ENCODE measurements around the gene ROCK1.
"Not testable (repeated sequence)": the region's sequence is repeated elsewhere in the genome, so short reads cannot be mapped to it uniquely, and the experiment has no call there.

Gene ROCK1

DNA sequence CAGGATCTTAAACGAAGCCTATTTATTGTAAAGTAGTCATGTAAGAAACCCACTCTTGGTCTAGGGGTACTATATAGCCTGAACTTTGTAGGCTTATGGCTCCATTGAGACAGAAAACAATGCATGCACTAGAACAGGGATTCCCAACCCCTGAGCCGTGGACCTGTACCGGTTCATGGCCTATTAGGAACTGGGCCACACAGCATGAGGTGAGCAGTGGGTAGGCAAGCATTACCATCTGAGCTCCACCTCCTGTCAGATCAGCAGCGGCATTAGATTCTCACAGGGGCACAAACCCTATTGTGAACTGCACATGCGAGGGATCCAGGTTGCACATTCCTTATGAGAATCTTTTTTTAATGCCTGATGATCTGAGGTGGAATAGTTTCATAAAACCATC lies 59.2 kb downstream of the ROCK1 start:
- DNase-seq (ENCODE audit: low spot score) = no peak

DNA sequence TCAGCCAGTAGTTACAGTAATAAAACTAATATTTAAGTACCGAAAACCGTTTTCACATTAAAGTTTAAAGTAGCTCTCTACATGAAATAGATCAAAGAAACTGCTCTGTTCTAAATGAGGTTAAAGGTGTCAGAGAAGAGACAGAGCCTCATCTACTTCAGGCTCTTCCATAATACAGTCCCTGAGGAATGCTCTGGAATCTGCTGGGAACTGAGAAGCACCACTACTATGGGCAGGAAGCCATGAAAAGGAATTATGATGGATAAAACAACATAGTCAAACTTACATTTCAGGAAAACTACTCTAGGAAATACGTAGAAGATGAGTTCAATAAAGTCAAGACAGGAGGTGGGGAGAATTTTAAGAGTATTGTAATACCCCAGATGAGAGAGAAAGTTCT lies 60.0 kb downstream of the ROCK1 start:
- no peak for DNase-seq (ENCODE audit: low spot score)

DNA sequence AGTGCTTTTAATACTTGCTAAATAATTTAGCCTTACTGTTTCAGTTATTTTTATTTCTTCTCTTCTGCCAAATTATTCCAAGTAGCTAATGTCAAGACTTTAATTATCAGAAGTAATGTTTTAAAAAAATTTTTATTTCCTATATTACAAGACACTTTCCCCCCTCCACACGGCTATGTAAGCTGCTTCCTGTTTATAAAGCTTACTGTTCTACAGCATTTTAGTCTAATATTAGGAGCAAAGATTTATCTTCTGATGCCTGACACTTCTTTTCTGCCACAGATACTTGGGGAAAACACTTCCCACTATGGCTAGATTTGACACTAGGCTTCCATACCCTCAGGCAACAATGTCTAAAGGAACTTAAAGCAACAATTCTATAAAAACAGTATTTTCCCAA lies 62.3 kb downstream of the ROCK1 start:
- no peak for DNase-seq (ENCODE audit: low spot score)

DNA sequence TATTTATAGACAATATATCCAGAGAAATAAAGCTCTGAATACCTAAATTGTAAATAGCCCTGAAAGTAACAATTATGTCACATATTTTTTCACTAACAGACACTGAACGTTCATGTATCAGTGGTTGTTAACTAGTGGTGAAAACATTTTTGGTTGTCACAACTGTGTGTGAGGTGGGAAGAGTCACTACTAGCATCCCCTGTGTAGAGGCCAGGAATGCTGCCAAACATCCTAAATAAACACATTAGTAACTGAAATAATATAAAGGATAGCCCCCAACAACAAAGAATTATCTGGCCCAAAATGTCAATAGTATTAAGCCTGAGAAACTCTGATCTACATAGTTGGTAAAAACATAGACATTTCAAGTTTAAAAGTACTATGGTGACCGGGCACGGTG lies 64.5 kb downstream of the ROCK1 start:
- DNase-seq (ENCODE audit: low spot score) = no peak

DNA sequence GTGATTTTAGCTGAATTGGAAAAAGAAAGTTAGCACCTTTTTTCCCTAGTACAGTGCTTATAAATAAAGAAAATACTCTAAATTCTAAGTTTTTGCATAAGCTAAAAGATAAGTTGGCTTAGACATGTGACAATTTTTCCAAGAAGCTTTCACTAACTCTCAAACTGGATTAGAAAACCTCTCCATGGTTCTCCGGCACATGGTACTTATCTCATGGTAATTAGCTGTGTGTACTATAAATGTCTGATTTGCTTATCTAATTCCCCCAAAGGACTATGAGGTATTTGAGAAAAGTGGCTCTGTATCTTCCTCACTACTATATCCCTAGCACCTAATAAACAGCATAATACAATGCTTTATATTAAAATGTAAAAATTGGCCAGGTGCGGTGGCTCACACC lies 71.1 kb downstream of the ROCK1 start:
- no peak for DNase-seq (ENCODE audit: low spot score)

DNA sequence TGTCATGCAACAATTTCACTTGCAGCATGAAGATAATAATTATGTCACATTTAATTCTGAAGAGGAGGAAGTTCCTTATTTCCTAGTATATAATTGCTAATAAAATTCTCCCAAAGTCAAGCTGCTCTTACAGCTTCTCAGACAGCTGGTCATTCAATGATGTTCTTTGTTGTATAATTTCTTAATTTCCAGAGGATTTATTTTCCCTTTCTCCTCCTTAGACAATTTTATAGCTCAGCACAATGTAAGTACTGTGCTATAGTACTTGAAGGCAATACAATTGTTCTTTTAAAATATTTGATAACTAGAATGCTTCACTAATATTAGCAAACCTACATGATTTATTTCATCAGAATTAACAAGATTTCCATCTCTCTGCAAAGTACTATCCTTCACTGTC lies 73.4 kb downstream of the ROCK1 start:
- no peak for DNase-seq (ENCODE audit: low spot score)

DNA sequence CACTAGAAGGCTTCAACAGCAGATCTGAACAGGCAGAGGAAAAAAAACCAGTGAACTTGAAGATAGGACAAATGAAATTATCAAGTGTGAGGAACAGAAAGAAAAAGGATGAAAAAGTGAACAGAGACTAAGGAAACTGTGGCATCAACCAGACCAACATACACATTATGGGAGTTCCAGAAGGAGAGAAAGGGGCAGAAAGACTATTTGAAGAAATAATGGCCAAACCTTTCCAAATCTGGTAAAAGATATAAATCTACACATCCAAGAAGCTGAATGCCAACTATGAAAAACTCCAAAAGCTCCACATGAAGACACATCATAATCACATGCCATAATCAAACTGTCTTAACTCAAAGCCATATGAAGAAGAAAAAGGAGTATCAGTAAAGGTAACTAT lies 79.8 kb downstream of the ROCK1 start:
- DNase-seq (ENCODE audit: low spot score) = no peak

DNA sequence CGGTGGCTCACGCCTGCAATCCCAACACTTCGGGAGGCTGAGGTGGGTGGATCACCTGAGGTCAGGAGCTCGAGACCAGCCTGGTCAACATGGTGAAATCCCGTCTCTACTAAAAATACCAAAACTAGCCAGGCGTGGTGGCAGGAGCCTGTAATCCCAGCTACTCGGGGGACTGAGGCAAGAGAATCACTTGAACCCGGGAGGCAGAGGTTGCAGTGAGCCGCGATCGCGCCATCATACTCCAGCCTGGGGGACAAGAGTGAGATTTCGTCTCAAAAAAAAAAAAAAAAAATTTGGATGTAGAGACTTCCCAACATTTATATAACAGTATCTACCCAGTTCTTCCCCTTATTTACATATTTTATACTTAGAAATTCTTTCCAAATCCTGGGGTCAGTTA lies 93.4 kb downstream of the ROCK1 start:
- not testable (repeated sequence) for DNase-seq (ENCODE audit: low spot score)

DNA sequence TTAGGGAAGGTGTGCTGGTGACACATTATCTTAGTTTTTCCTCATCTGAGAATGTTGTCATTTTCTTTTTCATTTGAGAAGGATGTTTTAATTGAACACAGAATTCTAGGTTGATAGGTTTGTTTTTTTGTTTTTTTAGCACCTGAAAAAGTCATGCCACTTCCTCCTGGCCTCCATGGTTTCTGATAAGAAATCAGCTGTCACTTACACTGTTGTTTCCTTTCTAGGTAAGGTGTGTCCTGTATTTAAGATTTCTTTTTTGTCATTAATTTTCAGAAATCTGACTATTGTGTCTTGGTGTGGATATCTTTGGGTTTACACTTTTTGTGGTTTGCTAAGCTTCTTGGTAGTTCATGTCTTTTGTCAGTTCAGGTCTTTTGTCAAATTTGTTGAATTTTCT lies 99.3 kb downstream of the ROCK1 start:
- DNase-seq (ENCODE audit: low spot score) = no peak

DNA sequence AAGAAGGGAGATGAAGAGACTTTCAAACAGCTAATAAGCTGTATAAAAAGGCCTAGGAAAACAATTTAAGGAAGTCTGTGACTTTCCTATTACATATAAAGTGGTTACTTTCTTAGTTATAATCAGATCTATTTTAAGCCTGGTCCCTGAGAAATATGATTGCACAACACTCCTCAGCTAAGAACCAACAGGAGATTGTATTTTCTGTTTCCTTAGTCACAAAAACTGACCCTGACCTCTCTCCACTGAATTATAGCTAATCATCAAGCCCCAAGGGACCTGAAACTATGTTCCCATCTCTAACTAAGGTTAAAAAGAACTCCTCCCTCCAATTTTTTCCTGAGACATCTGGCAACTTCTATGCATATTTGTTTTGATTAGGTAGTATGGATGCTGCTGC lies 106.9 kb downstream of the ROCK1 start:
- DNase-seq (ENCODE audit: low spot score) = no peak

DNA sequence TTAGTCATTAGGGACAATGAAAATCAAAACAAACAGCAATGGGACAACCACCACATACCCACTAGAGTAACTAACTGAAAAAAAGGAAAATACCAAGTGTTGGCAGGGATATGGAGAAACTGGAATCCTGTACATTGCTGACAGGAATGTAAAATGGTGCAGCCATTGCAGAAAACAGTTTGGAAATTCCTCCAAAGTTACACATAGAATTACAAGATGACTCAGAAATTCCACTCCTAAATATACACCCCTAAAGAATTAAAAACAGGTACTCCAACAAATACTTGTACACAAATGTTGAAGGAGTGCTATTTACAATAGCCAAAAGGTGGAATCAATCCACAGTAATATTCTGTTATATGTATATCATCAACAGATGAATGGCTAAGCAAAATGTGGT lies 110.9 kb downstream of the ROCK1 start:
- no peak for DNase-seq (ENCODE audit: low spot score)

DNA sequence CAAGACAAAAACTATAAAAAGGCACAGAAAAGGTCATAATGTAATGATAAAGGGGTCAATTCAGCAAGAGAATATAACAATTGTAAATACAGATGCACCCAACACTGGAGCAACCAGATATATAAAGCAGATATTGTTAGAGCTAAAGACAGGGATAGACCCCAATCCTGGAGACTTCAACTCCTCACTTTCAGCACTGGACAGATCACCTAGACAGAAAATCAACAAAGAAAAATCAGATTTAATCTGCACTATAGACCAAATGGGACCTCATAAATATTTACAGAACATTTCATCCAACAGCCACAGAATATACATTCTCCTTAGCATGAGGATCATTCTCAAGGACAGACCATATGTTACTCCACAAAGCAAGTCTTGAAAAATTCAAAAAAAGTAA lies 114.2 kb downstream of the ROCK1 start:
- DNase-seq (ENCODE audit: low spot score) = no peak

DNA sequence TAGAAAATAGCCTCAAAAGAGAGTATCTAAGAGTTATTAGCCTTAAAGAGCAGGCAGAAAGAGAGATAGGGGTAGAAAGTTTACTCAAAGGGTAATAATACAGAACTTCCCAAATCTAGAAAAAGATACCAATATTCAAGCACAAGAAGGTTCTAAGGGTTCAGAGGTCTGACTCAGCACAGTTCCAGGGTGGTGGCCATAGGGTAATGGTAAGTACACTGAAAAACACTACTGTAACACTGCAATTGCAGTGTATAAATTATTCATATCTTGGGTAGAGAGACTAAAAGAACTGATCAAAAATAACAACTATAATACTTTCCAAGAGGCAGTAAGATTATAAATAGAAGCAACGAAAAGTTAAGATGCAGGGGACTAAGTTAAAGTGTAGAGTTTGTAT lies 115.2 kb downstream of the ROCK1 start:
- no peak for DNase-seq (ENCODE audit: low spot score)

DNA sequence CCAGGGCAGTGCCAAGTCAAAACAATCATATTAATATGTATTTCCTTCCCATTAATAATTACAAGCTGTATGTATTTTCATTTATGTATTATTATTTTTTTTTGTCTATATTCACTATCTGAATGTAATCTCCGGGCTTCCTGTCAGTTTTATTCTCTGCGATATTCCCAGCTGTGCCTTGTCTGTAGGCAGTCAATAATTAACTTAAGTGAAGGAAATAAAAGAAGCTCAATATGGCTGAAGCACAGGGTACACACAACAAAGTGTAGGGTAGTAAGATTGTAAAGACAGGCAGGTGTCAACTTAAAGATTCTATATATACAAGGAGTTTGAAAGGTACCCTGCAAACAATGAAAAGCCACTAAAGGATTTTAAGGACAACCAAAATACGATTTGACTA lies 122.9 kb downstream of the ROCK1 start:
- no peak for DNase-seq (ENCODE audit: low spot score)

DNA sequence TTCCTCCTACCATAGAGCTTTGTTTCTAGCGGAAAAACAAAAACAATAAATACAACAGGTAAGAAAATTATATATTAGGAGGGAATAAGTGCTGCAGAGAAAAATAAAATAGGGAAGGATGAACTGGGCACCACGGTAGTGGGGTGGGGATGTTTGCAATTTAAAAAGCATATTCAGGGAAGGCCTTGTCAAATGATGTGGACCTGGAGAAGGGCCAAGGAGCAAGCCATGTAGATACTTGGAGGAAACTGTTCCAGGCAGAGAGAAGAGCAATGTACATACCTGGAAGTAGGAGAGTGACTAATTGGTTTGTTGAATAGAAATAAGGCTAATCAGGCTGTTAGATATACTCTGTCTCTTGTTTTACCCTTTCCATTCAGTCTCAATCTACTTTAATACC lies 136.5 kb downstream of the ROCK1 start:
- no peak for DNase-seq (ENCODE audit: low spot score)

DNA sequence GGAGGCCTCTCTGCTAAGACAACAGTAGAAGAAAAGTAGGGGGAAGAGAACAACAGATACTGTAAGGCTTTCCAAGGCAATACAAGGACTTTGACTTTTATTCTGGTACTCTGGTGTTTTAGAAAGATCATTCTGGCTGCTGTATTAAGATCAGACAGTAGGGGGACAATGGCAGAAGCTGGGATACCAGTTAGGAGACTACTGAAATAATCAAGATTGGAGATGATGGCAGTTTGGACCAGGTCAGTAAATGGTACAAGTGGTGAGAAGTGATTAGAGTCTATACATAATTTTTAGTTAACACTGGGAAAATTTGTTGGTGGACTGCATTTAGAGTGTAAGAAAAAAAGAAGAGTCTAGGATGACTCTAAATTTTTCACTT lies 139.7 kb downstream of the ROCK1 start:
- DNase-seq (ENCODE audit: low spot score) = peak; percentile 25

DNA sequence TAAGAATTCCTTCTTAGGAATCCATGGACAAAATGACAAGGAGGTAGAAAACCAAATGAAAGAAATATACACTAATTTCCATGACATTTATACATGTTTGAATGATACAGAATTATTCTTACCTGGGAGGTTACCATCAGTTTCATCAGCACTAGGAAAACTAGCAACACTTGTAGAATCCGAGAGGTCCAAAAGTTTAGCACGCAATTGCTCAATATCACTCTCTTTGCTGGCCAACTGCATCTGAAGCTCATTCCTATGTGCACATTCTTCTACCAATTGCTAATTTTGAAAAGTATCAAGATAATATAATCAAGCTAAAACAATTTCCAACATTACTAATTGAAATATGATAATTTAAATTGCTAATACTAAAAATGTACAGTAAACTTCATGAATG lies 144.8 kb downstream of the ROCK1 start:
- DNase-seq (ENCODE audit: low spot score) = no peak

DNA sequence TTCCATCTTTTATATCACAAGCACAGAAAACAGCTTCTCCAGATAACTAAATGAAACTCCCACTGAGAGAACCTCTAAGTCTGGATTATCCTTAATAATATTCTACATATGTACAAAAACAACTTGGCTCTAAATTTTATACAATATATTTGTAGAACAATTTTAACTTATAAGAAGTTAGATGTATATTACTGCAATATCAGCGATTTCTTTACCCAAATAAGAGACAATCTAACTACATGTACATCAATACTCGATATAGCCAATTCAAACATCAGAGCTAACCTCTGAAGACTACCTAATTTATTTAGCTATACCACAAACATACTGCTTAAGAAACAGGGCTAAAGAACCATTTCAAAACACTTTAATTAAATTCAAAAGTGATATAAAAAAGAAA lies 148.6 kb downstream of the ROCK1 start:
- DNase-seq (ENCODE audit: low spot score) = no peak

DNA sequence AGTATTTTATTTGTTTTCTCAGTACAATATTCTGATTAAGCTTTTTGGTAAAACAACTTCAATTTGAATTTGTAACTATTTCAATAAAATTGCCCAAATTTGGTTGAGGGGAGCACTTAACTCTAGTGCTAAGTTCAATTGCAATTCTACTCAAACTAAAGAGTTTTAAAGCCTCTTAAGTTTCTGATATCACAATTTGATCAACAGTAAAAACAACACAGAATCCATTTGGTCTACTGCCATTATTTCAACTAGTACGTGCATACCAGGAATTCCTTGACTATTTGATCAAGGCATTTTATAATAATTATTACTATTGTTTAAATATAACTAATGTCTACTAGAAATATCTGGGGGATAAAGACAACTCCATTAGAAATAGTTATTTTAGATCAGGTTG lies 150.9 kb downstream of the ROCK1 start:
- no peak for DNase-seq (ENCODE audit: low spot score)

DNA sequence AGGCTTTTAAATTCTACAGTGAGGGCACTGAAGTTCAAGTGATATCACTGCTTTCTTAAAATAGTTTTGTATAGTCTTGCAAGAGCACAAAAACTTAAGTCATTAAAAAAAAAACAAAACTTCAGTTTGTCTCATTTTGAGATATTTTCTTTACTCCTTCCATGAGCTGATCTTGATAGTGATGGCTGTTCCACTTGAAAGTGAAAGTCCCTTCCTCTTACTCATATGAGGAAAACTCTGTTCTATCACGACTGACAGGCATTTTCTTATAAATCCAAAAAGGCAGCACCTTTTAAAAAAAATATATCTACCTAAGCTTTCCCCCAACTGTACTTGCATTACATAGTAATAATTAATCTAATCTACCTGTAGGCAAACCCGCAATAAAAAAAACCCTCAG lies 160.8 kb downstream of the ROCK1 start:
- DNase-seq (ENCODE audit: low spot score) = peak; percentile 31

Data from activated CD4-positive, alpha-beta T cell treated with anti-CD3 and anti-CD28 coated beads, Interleukin-2, Interleukin-4, amounts not matched to agents 100 ng/mL and 50 ng/mL, durations not matched to agents 16 hours and 8 hours (primary cell).